Right atrium auricular region (tissue), 2 donors: ENCODE measurements around the gene REXO2. TPM values are rescaled to one million over a fixed set of nuclear protein-coding genes. Genes with fewer than 3 reads are reported as not detected.

Source experiments
- DNase-seq: peaks from one replicate; pipeline ENCODE4 v3.0.0-alpha.2; 2019; ENCODE audit warnings: low spot score
- H3K27ac ChIP-seq, 2 donors: fragments of 200-600 bp; sonication (generic); 1 replicate in 1 of 2; 2 replicates in 1 of 2; pipeline ENCODE4 v1.5.1; 2016 to 2019
- H3K27me3 ChIP-seq, 2 donors: fragments of 200-600 bp; sonication (generic); one replicate each; pipeline versions ENCODE4 v1.5.1 to v1.6.0; 2017 to 2019
- H3K36me3 ChIP-seq: fragments of 200-600 bp; sonication (generic); one replicate; pipeline ENCODE4 v1.5.1; 2016
- H3K4me1 ChIP-seq, 2 donors: fragments of 200-600 bp; sonication (generic); one replicate each; pipeline versions ENCODE4 v1.5.1 to v1.6.0; 2017 to 2019
- H3K4me3 ChIP-seq, 2 donors: fragments of 200-600 bp; sonication (generic); 1 replicate in 1 of 2; 2 replicates in 1 of 2; pipeline ENCODE4 v1.5.1; 2017 to 2019; ENCODE audit warnings: mild to moderate bottlenecking in 1 of 2, moderate library complexity in 1 of 2
- H3K9me3 ChIP-seq, 2 donors: fragments of 200-600 bp; sonication (generic); one replicate each; pipeline ENCODE4 v1.5.1; 2019
- CTCF ChIP-seq, 2 donors: fragments of 200-600 bp; sonication (generic); IDR thresholded peaks; one replicate each; pipeline ENCODE4 v1.5.1; 2019; ENCODE audit warnings: antibody characterized with exemption in 2 of 2
- total RNA-seq, 2 donors: library from RNA; depleted of rRNA; stranded (reverse); fragments of >200 nt; gene quantifications; one replicate each; pipeline ENCODE4 v1.1.0, GENCODE V29; 2016

The REXO2 gene
- total RNA-seq, 2 donors from 2014 or later: 129 to 144 TPM

DNA sequence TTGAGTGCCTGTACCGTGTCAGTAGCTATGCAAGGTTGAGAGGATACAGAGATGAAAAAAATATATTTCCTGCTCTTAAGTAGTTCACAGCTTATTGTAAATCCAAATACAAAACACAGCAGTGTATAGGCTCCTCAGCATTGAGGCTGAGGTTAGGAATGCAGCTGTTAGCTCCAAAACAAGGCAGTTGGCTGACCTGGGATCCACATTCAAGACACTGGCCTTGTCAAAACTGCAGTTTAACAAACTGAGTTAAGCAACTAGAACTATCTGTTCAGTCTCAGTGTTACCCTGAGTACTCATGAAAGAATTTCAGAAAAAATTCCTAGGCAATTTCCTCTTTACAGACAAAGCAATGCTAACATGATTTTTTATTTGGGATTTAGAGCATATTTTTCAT lies 42.8 kb downstream of the REXO2 start:
- TF ChIP-seq CTCF (IDR thresholded peaks at IDR 0.05): no peak

GRCh38 chr11:114483929-114484328 lies 44.7 kb downstream of the REXO2 start:
- no peak for DNase-seq
- TF ChIP-seq CTCF (IDR thresholded peaks at IDR 0.05): no peak
- Histone ChIP-seq H3K4me1 (no peaks in the 10 kb centered on the region), H3K9me3 (no peaks in the 10 kb centered on the region), H3K4me3 (no peak overlapping the region), H3K36me3 (no peaks in the 10 kb centered on the region), H3K27ac (no peak overlapping the region), H3K27me3 (no peaks in the 10 kb centered on the region)

More for the DNA sequence above, 42.8 kb downstream of the REXO2 start:
- Histone ChIP-seq H3K36me3 (no peaks in the 10 kb centered on the region), H3K27ac (no peak overlapping the region), H3K4me3 (no peak overlapping the region), H3K4me1 (no peaks in the 10 kb centered on the region), H3K27me3 (no peaks in the 10 kb centered on the region), H3K9me3 (no peaks in the 10 kb centered on the region)
- DNase-seq: no peak

- TF ChIP-seq CTCF (IDR thresholded peaks at IDR 0.05): no peak
- Histone ChIP-seq H3K4me3 (no peak overlapping the region), H3K36me3 (no peaks in the 10 kb centered on the region), H3K27ac (no peak overlapping the region), H3K4me1 (no peaks in the 10 kb centered on the region), H3K27me3 (no peaks in the 10 kb centered on the region), H3K9me3 (no peaks in the 10 kb centered on the region)
- no peak for DNase-seq
These were observed 57.6 kb downstream of the REXO2 start for GRCh38 chr11:114496915-114497314.

DNA sequence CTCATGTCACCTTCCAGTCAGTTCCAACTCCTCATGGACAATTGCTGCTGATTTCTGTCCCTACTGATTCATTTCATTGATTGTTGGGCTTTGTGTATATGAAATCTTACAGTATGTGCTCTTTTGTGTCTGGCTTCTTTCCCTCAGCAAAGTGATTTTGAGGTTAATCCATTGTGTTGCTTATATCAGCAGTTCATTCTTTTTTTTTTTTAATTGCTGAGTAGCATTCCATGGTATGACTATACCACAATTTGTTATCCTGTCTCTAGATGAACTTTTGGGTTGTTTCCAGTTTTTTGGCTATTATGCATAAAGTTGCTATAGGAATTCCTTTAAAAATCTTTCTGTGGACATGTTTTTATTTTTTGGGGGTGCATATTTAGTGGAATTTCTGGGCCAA lies 60.5 kb downstream of the REXO2 start:
- DNase-seq: no peak
- no peaks in the 10 kb centered on the region for H3K9me3 ChIP-seq
- no peak overlapping the region for H3K27ac ChIP-seq
- no peaks in the 10 kb centered on the region for H3K36me3 ChIP-seq
- H3K27me3 ChIP-seq: no peaks in the 10 kb centered on the region
- no peak overlapping the region for H3K4me3 ChIP-seq
- H3K4me1 ChIP-seq: no peaks in the 10 kb centered on the region
- no peak for TF ChIP-seq CTCF (IDR thresholded peaks at IDR 0.05)

Other genes with a start within 250 kb of the REXO2 start
- 100 to 1,000 TPM in 1 of 2 donors, 10 to 100 TPM in 1; 83.7 to 240 TPM for gene NNMT, start 143.1 kb upstream of the REXO2 start, total RNA-seq
- 10 to 100 TPM in 1 of 2 donors, 1 to 10 TPM in 1; 6.5 to 10.2 TPM for gene C11orf71, start 39.0 kb upstream of the REXO2 start, total RNA-seq
- 10 to 100 TPM; 12.1 to 13.2 TPM for gene RBM7, start 38.8 kb upstream of the REXO2 start, total RNA-seq
- gene NXPE1, start 120.4 kb downstream of the REXO2 start, total RNA-seq: not detected
- gene NXPE4, start 156.3 kb downstream of the REXO2 start, total RNA-seq: not detected
- gene NXPE2, start 239.1 kb downstream of the REXO2 start, total RNA-seq: under 1 TPM; 0.20 to 0.22 TPM